Sigmoid colon (tissue), 7 donors: ENCODE data around the gene RSL1D1. TPM values are rescaled to one million over a fixed set of nuclear protein-coding genes. Genes with fewer than 3 reads are reported as not detected.

Source experiments
- DNase-seq: peaks from one replicate; pipeline ENCODE4 v3.0.0-alpha.2; 2019
- H3K27ac ChIP-seq, 4 donors: fragments of 200-600 bp; sonication (generic); one replicate each; pipeline ENCODE4 v1.5.1; 2016 to 2019; ENCODE audit warnings: mild to moderate bottlenecking in 1 of 4
- H3K27me3 ChIP-seq, 3 donors: fragments of 200-600 bp; sonication (generic); one replicate each; pipeline ENCODE4 v1.5.1; 2019; ENCODE audit warnings: mild to moderate bottlenecking in 1 of 3
- H3K36me3 ChIP-seq, 4 donors: fragments of 200-600 bp; sonication (generic); one replicate each; pipeline ENCODE4 v1.5.1; 2016 to 2019
- H3K4me1 ChIP-seq, 4 donors: fragments of 200-600 bp; sonication (generic); one replicate each; pipeline ENCODE4 v1.5.1; 2017 to 2019
- H3K4me3 ChIP-seq, 4 donors: fragments of 200-600 bp; sonication (generic); one replicate each; pipeline ENCODE4 v1.5.1; 2017 to 2019; ENCODE audit warnings: mild to moderate bottlenecking in 2 of 4, moderate library complexity in 1 of 4
- H3K9me3 ChIP-seq, 4 donors: fragments of 200-600 bp in 3 of 4; sonication (generic) in 3 of 4; one replicate each; pipeline versions ENCODE4 v1.5.1 to v1.6.1; 2013 to 2019
- EP300 ChIP-seq, 4 donors: sonication (generic); formaldehyde crosslinking; IDR thresholded peaks; one replicate each; pipeline ENCODE4 v1.6.1; 2017; ENCODE audit warnings: antibody characterized with exemption in 4 of 4
- POLR2A ChIP-seq, 2 donors: fragments of 450-650 bp; IDR thresholded peaks; one replicate each; pipeline ENCODE4 v1.6.1; 2016; ENCODE audit warnings: antibody characterized with exemption in 2 of 2, mild to moderate bottlenecking in 2 of 2, moderate library complexity in 2 of 2
- POLR2AphosphoS5 ChIP-seq, 4 donors: sonication (generic); formaldehyde crosslinking; IDR thresholded peaks; one replicate each; pipeline ENCODE4 v1.6.1; 2017; ENCODE audit warnings: antibody characterized with exemption in 4 of 4
- WGBS, 2 donors: extraction: QIAGEN DNeasy Blood & Tissue Kit; methylation state at CpG; one replicate each; pipeline ENCODE4 v1.1.7; 2013; 5-methylcytosine and 5-hydroxymethylcytosine counted together
- intact Hi-C: fragments of 100-400 bp; cut with DNase I; formaldehyde crosslinking; loops from one replicate; pipeline ENCODE4 v1.15.1; 2023
- polyA plus RNA-seq, 3 donors: library from polyadenylated mRNA; stranded (reverse); fragments of 200-250 nt; gene quantifications; one replicate each; pipeline ENCODE4 v1.2.3, GENCODE V29; 2013
- total RNA-seq, 4 donors: library from RNA; depleted of rRNA; stranded (reverse); fragments of >200 nt; gene quantifications; one replicate each; pipeline ENCODE4 v1.1.0, GENCODE V29; 2016
- TF ChIP-seq, protein P1 (sequence below), 4 experiments: fragments of 450-650 bp in 3 of 4; fragments of 200-600 bp in 1 of 4; IDR thresholded peaks; one replicate each; pipeline ENCODE4 v1.5.1; 2016 to 2019; ENCODE audit warnings: antibody characterized with exemption in 4 of 4, mild to moderate bottlenecking in 3 of 4, moderate library complexity in 2 of 4
- donor health status: healthy with polysubstance abuse.
- donor health status: Bipolar disorder and iron deficiency.
- donor health status: healthy.

The RSL1D1 gene
- total and polyA plus RNA-seq, 7 donors, result 36.5 to 177 (median 134) TPM

DNA sequence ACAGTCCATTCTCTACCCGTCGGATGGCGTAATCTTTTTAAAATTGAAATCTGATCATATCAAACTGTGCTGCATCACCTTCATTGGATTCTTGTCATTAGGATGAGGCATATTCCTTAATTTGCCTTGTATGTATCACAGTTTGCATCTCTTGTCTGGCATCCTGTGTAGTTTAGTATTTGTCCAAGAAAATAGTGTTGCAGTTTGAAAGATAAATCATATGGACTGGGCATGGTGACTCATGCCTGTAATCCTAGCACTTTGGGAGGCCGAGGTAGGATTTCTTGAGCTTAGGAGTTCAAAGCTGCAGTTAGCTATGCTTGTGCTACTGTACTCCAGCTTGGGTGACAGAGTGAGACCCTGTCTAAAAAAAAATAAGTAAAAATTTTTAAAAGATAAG lies 5.8 kb upstream of the RSL1D1 start:
- Histone ChIP-seq H3K4me3 (no peak overlapping the region), H3K27me3 (no peaks in the 10 kb centered on the region), H3K36me3 (peaks cover 0 to 4% (median 0%) of the 10 kb centered on the region in 4 donors), H3K27ac (no peak overlapping the region), H3K4me1 (peaks cover 0 to 39% (median 22%) of the 10 kb centered on the region in 4 donors), H3K9me3 (no peaks in the 10 kb centered on the region)
- intact Hi-C loops, result loop anchor here (10.0 kb wide), 1 partner anchor 208 kb away; no protein-coding TSS in a partner anchor
- WGBS, 2 donors, result 67 to 91% methylated on average over 4 of the region's 4 CpGs
- no peak for TF ChIP-seq POLR2AphosphoS5 (IDR thresholded peaks at IDR 0.05)
- no peak for TF ChIP-seq POLR2A (IDR thresholded peaks at IDR 0.05)
- TF ChIP-seq, protein P1, sequence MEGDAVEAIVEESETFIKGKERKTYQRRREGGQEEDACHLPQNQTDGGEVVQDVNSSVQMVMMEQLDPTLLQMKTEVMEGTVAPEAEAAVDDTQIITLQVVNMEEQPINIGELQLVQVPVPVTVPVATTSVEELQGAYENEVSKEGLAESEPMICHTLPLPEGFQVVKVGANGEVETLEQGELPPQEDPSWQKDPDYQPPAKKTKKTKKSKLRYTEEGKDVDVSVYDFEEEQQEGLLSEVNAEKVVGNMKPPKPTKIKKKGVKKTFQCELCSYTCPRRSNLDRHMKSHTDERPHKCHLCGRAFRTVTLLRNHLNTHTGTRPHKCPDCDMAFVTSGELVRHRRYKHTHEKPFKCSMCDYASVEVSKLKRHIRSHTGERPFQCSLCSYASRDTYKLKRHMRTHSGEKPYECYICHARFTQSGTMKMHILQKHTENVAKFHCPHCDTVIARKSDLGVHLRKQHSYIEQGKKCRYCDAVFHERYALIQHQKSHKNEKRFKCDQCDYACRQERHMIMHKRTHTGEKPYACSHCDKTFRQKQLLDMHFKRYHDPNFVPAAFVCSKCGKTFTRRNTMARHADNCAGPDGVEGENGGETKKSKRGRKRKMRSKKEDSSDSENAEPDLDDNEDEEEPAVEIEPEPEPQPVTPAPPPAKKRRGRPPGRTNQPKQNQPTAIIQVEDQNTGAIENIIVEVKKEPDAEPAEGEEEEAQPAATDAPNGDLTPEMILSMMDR (IDR thresholded peaks at IDR 0.05), result no peak
- no peak for TF ChIP-seq EP300 (IDR thresholded peaks at IDR 0.05)
- no peak for DNase-seq

DNA sequence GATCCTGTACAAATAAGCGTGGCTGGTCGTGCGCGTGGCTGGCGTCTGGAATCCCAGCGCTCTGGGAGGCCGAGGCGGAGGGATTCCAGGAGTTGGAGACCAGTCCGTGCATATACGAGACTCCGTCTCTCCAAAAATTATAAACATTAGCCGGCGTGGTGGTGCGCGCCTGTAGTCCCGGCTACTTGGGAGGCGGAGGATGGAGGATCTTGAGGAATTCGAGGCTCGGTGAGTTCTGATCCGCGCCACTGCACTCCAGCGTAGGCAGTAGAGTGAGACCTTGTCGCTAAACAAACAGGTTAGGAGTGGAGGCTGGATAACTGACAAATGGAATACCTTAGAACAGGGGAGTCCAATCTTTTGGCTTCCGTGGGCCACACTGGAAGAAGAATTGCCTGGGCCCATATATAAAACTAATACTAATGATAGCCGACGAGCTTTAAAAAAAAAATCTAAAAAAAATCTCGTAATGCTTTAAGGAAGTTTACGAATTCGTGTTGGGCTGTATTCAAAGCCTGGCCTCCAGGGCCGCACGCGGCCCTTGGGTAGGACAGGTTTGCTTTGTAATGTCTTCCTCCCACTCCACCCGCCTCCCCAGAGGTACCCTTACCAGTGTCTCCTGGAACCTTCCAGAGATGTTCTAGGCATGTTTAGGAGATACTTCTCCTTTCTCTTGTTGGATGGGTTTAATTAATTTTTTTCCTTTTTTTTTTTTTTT lies 909 bp upstream of the RSL1D1 start:
- H3K27me3 ChIP-seq, result no peaks in the 10 kb centered on the region
- peaks cover 0 to 50% (median 40%) of the 10 kb centered on the region in 4 donors for H3K4me1 ChIP-seq
- H3K9me3 ChIP-seq, result no peaks in the 10 kb centered on the region
- 32 to 44% methylated on average over 33 of the region's 33 CpGs for WGBS, 2 donors
- intact Hi-C loops, result loop anchor here (5.0 to 10.0 kb wide), 2 partner anchors 125 to 213 kb away; partner anchors contain the start of gene SNX29
- H3K27ac ChIP-seq, result peak overlapping the region; percentile 82 to 94 (median 92)
- DNase-seq, result no peak
- H3K36me3 ChIP-seq, result peaks cover 2 to 25% (median 11%) of the 10 kb centered on the region in 4 donors
- peak overlapping the region; percentile 63 to 97 (median 94) for H3K4me3 ChIP-seq
- TF ChIP-seq POLR2AphosphoS5 (IDR thresholded peaks at IDR 0.05), result no peak
- TF ChIP-seq POLR2A (IDR thresholded peaks at IDR 0.05), result no peak
- TF ChIP-seq, protein P1 (IDR thresholded peaks at IDR 0.05), result no peak
- TF ChIP-seq EP300 (IDR thresholded peaks at IDR 0.05), result no peak

DNA sequence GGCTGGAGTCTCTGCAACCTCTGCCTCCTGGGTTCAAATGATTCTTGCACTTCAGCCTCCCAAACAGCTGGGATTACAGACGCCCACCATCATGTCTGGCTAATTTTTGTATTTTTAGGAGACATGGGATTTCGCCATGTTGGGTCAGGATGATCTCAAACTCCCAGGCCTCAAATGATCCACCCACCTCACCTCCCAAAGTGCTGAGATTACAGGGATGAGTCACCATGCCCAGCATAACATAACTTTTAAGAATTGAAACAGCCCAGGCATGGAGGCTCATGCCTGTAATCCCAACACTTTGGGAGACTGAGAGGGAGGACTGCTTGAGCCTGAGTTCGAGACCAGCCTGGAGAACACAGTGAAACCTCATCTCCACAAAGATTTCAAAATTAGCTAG lies 2.5 kb downstream of the RSL1D1 start:
- H3K4me3 ChIP-seq, result no peak overlapping the region
- H3K27ac ChIP-seq, result no peak overlapping the region
- H3K36me3 ChIP-seq, result peaks cover 33 to 55% (median 42%) of the 10 kb centered on the region in 4 donors
- no peaks in the 10 kb centered on the region for H3K9me3 ChIP-seq
- H3K4me1 ChIP-seq, result peaks cover 0 to 34% (median 31%) of the 10 kb centered on the region in 4 donors
- intact Hi-C loops, result no loop called here
- TF ChIP-seq EP300 (IDR thresholded peaks at IDR 0.05) (no peak), POLR2AphosphoS5 (IDR thresholded peaks at IDR 0.05) (no peak), POLR2A (IDR thresholded peaks at IDR 0.05) (no peak)
- TF ChIP-seq, protein P1 (IDR thresholded peaks at IDR 0.05), result no peak
- no peak for DNase-seq
- H3K27me3 ChIP-seq, result no peaks in the 10 kb centered on the region
- WGBS, 2 donors, result 91 to 94% methylated on average over 3 of the region's 3 CpGs

DNA sequence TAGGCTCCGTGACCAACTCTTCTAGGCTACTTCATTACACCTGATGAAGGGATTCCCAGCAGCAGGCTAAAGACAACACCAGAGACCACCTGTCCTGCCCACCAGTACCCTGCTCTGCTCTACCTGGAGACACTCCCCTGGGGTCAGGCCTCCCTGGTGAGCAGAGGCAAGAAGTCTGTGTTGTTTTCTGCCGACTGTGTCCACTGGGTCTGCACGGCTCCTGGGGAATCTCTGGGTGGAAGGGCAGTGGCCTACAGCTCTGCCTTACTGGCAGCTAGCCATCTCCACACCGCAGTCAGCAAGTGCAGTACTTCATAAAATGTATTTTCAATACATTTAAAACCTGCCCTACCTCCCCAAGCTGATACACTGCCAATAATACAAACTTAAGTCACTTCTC lies 6.8 kb downstream of the RSL1D1 start:
- intact Hi-C loops, result no loop called here
- Histone ChIP-seq H3K36me3 (peaks cover 52 to 96% (median 71%) of the 10 kb centered on the region in 4 donors), H3K4me1 (peaks cover 0 to 6% (median under 1%) of the 10 kb centered on the region in 4 donors), H3K9me3 (no peaks in the 10 kb centered on the region), H3K4me3 (no peak overlapping the region), H3K27me3 (no peaks in the 10 kb centered on the region), H3K27ac (no peak overlapping the region)
- TF ChIP-seq, protein P1 (IDR thresholded peaks at IDR 0.05), result no peak
- TF ChIP-seq EP300 (IDR thresholded peaks at IDR 0.05), result no peak
- TF ChIP-seq POLR2A (IDR thresholded peaks at IDR 0.05), result no peak
- no peak for TF ChIP-seq POLR2AphosphoS5 (IDR thresholded peaks at IDR 0.05)
- WGBS, 2 donors, result 91 to 94% methylated on average over 4 of the region's 4 CpGs
- no peak for DNase-seq
